ENCODE measurements around the gene PSAPL1.
A peak's percentile ranks its signal among the peaks of the same experiment; 100 is the strongest.

PSAPL1 gene

DNA sequence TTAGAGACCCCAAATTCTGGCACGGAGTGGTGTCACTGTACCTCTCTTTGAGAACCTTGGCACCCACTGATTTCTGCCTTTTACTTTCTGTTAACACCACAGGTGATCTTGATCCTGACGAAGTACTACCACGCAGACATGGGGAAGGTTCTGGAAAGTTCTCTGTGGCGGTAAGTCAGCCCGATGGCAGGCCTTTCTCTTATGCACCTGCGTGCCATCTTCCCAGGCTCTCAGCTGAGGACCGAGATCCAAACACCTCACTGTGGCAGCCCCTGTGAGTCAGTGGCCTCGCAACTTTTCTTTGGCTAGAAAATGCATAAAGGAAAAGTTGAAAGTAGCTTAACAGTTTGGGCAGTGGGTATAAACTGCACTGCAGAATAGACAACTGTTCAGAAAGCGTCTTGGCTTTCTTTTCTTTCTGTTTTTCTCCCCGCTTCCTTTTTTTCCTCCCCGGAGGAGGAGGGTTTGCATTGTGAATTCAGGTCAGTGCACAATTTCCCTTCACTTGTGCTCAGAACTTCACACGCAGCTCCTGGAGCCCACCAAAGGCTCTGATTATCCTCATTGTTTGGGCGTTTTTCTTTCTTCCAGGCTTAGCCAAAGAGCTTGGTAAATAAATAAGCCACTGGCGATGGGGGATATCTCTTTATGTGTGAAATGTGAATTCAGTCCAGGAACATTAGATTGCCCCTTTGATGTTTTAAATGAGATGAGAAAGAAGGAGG is 38.4 kb downstream of the PSAPL1 start:
- Histone ChIP-seq H3K4me1 (ENCODE audit: insufficient read depth, insufficient read length) (peaks cover 26% of the 10 kb centered on the region), H3K27me3 (ENCODE audit: insufficient read depth, insufficient read length) (no peaks in the 10 kb centered on the region), H3K9me3 (ENCODE audit: insufficient read depth, low read length) (no peaks in the 10 kb centered on the region), H3K4me3 (ENCODE audit: insufficient read length, low read depth) (no peak overlapping the region), H3K36me3 (ENCODE audit: insufficient read depth, insufficient read length, low read length) (no peaks in the 10 kb centered on the region), H3K9ac (ENCODE audit: insufficient read length, low read depth) (no peak overlapping the region)
- TF ChIP-seq YY1 (IDR thresholded peaks at IDR 0.05; ENCODE audit: insufficient read depth, insufficient read length): no peak
- no peak for TF ChIP-seq ZNF274 (IDR thresholded peaks at IDR 0.05; ENCODE audit: low read depth, low read length)
- no peak for TF ChIP-seq SUZ12 (IDR thresholded peaks at IDR 0.05; ENCODE audit: extremely low read depth, insufficient read depth, insufficient read length)
- DNase-seq (ENCODE audit: low read depth, low spot score): no peak

DNA sequence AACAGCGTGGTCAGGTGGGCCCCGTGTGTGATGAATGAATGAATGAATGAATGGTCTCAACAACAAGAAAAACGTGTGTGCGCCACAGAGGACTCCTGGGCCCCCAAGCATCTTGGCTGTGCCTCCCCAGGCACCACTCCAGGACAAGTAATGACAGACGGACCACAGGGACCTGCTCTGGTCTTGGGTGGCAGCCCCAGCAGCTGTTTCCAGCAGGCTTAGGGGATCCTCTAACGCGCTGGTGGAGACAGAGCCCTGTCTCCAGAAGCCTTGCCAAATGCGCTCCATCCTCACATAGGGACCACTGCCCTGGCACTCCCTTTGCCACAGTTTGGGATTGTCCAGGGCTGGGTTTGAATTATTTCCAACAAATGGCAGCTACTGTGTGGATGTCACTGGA is 39.1 kb downstream of the PSAPL1 start:
- Histone ChIP-seq H3K4me1 (ENCODE audit: insufficient read depth, insufficient read length) (peaks cover 29% of the 10 kb centered on the region), H3K9me3 (ENCODE audit: insufficient read depth, low read length) (no peaks in the 10 kb centered on the region), H3K36me3 (ENCODE audit: insufficient read depth, insufficient read length, low read length) (no peaks in the 10 kb centered on the region), H3K9ac (ENCODE audit: insufficient read length, low read depth) (peak overlapping the region; percentile 22), H3K4me3 (ENCODE audit: insufficient read length, low read depth) (no peak overlapping the region), H3K27me3 (ENCODE audit: insufficient read depth, insufficient read length) (no peaks in the 10 kb centered on the region)
- no peak for TF ChIP-seq YY1 (IDR thresholded peaks at IDR 0.05; ENCODE audit: insufficient read depth, insufficient read length)
- DNase-seq (ENCODE audit: low read depth, low spot score): no peak

DNA sequence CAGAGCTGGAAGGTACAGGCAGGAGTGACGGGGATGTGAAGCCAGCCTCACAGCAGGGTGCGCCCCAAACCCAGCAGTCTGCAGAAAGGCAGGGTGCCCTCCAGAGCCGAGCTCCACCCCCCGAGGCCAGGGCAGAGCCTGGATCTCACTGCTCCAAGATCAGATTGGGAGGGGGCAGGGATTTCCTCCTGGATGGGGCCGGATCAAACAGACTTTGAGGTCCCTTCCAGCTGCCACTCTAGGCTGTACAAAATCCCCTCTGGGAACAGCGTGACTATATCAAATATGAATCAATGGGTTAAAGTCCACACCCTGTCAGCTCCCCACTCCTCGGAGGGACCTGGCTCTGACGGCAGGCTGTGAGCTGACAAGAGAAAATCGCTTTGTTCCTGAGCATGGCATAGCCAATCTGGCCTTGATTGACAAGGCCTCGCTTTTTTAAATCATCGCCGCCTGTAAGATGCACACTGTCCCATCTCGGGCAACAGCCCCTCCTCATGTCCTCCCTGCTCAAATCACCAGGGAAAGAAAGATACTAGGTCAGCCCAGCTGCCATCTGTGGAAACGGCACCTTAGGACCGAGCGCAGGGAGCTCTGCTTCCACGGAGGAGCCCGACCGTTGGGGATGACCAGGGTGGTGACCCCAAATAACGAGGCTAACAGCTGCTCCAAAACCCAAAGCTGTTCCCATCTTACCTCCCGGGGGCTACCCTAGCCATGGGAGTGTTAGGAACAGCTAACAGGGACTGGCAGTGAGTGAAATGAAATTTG is 39.9 kb downstream of the PSAPL1 start:
- Histone ChIP-seq H3K4me1 (ENCODE audit: insufficient read depth, insufficient read length) (peaks cover 34% of the 10 kb centered on the region), H3K36me3 (ENCODE audit: insufficient read depth, insufficient read length, low read length) (no peaks in the 10 kb centered on the region), H3K4me3 (ENCODE audit: insufficient read length, low read depth) (no peak overlapping the region), H3K27me3 (ENCODE audit: insufficient read depth, insufficient read length) (no peaks in the 10 kb centered on the region), H3K9ac (ENCODE audit: insufficient read length, low read depth) (no peak overlapping the region), H3K9me3 (ENCODE audit: insufficient read depth, low read length) (no peaks in the 10 kb centered on the region)
- no peak for DNase-seq (ENCODE audit: low read depth, low spot score)
- TF ChIP-seq YY1 (IDR thresholded peaks at IDR 0.05; ENCODE audit: insufficient read depth, insufficient read length): no peak
- no peak for TF ChIP-seq ZNF274 (IDR thresholded peaks at IDR 0.05; ENCODE audit: low read depth, low read length)
- TF ChIP-seq SUZ12 (IDR thresholded peaks at IDR 0.05; ENCODE audit: extremely low read depth, insufficient read depth, insufficient read length): no peak

DNA sequence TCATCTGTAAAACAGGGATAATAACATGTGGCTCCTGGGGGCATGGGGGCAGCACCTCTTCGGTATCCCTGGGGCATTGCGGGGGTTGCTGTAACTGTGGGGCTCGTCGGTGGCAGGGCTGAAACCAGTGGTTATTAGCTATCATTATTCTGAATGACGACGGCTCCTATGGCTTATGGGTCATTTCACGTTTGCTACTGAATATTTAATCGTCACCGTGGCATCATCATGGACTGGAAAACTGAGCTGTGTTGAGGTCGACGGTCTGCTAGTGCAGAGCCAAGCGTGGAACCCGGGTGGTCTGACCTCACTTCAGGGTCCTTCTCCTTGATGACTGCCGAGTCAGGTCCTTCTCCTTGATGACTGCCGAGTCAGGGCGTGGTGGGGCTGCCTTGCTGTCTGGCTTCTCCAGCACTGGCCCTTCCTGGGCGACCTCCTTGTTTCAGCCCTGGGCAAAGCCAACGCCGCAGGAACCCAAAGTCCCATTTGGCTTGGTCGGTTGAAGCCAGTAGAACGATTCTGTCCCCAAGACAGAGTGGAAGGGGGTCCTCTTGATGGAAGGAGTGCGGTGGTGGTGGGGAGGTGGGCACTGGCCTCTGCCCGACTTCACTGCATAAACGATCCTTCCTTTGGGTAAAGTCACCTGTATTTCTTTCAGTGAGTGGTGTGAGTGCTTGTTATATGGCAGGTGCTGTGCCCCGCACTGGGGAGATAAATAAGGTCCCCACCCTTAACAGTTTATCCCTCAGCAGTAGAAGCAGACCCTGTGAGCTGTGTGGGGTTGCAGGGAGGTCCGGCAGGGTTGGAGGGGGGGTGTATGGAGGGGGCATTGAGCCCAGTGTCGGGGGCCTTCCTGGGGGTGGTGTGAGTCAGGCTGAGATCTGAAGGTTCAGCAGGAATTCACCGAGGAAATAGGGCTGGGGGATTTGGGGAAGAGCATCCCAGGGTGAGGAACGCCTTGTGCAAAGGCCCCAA is 40.8 kb downstream of the PSAPL1 start:
- H3K4me1 ChIP-seq (ENCODE audit: insufficient read depth, insufficient read length): peaks cover 38% of the 10 kb centered on the region
- no peaks in the 10 kb centered on the region for H3K9me3 ChIP-seq (ENCODE audit: insufficient read depth, low read length)
- no peaks in the 10 kb centered on the region for H3K27me3 ChIP-seq (ENCODE audit: insufficient read depth, insufficient read length)

DNA sequence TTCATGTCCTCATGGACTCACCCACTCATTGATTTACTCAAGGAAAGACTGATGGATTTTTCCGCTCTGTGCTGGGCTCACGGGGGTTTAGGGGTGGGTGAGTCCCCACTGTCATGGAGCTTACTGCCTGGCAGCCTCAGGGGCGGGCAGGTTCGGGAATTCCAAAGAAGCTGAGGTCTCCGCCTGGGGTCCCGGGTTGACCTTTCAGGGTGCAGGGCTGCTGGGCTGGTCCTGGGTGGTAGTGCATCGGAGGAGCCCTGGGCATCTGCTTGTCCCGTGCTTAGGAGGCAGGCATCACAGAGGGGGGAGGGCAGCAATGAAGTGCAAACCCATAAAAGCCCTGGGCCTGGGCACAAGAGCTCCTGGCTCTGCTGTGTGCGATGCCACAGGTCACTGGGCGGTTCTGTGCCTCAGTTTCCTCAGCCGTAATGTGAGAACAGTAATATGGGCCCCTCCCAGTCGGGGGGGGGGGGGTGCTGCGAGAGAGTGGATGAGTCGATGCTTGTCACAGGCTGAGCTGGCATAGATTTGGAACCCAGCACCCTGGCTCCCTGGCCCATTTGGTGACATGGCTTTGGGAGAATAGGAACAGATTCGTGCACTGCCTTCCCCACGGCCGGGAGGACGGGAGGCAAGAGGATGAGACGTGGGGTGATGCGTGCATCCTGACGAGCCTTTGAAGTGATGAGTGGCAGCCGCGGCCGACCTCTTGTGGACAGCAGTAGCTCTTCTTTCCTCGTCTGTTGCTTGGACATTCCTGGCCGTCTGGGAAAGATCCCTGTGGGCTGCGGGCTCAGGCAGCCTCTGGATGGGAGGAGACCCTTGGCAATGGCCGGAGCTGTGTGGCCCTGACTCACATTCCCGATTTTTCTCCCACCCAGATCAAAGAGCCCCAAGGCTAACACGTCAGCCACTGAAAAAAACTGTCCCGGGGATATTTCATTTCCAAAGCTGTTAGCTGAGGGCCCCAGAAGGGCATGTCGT is 42.0 kb downstream of the PSAPL1 start:
- H3K27me3 ChIP-seq (ENCODE audit: insufficient read depth, insufficient read length): no peaks in the 10 kb centered on the region
- no peak for TF ChIP-seq ZNF274 (IDR thresholded peaks at IDR 0.05; ENCODE audit: low read depth, low read length)
- TF ChIP-seq SUZ12 (IDR thresholded peaks at IDR 0.05; ENCODE audit: extremely low read depth, insufficient read depth, insufficient read length): no peak
- no peak for TF ChIP-seq YY1 (IDR thresholded peaks at IDR 0.05; ENCODE audit: insufficient read depth, insufficient read length)
- DNase-seq (ENCODE audit: low read depth, low spot score): no peak

More for the DNA sequence above, 40.8 kb downstream of the PSAPL1 start:
- Histone ChIP-seq H3K9ac (ENCODE audit: insufficient read length, low read depth) (no peak overlapping the region), H3K4me3 (ENCODE audit: insufficient read length, low read depth) (no peak overlapping the region), H3K36me3 (ENCODE audit: insufficient read depth, insufficient read length, low read length) (no peaks in the 10 kb centered on the region)
- DNase-seq (ENCODE audit: low read depth, low spot score): no peak
- TF ChIP-seq ZNF274 (IDR thresholded peaks at IDR 0.05; ENCODE audit: low read depth, low read length) (no peak), SUZ12 (IDR thresholded peaks at IDR 0.05; ENCODE audit: extremely low read depth, insufficient read depth, insufficient read length) (no peak), YY1 (IDR thresholded peaks at IDR 0.05; ENCODE audit: insufficient read depth, insufficient read length) (no peak)

More for the DNA sequence above, 42.0 kb downstream of the PSAPL1 start:
- H3K9ac ChIP-seq (ENCODE audit: insufficient read length, low read depth): no peak overlapping the region
- H3K4me3 ChIP-seq (ENCODE audit: insufficient read length, low read depth): no peak overlapping the region
- no peaks in the 10 kb centered on the region for H3K36me3 ChIP-seq (ENCODE audit: insufficient read depth, insufficient read length, low read length)
- H3K9me3 ChIP-seq (ENCODE audit: insufficient read depth, low read length): no peaks in the 10 kb centered on the region
- H3K4me1 ChIP-seq (ENCODE audit: insufficient read depth, insufficient read length): peaks cover 35% of the 10 kb centered on the region
